ENCODE measurements around the gene PDE11A. TPM values are rescaled to one million over a fixed set of nuclear protein-coding genes. Genes with fewer than 3 reads are reported as not detected.

Gene PDE11A
- total and polyA plus RNA-seq, 10 donors = 0.02 to 1.2 (median 0.22) TPM; not detected in 3

GRCh38 chr2:177716484-177716883 lies 356.1 kb downstream of the PDE11A start:
- 88 to 100% (median 100%) methylated on average over 1 of the region's 1 CpG for WGBS, 5 donors
- no peak for DNase-seq
- TF ChIP-seq POLR2A (IDR thresholded peaks at IDR 0.05) = no peak
- no peak for TF ChIP-seq POLR2AphosphoS5 (IDR thresholded peaks at IDR 0.05)
- TF ChIP-seq CTCF (IDR thresholded peaks at IDR 0.05 in 8 of 11, conservative IDR thresholded peaks at IDR 0.05 in 3 of 11) = no peak
- H3K36me3 ChIP-seq = no peaks in the 10 kb centered on the region
- no peaks in the 10 kb centered on the region for H3K27me3 ChIP-seq (replicated peaks in 1 of 7)
- intact Hi-C loops (cut with DNase I; ENCODE audit: low total_unique reads) = no loop called here
- H3K27ac ChIP-seq = no peak overlapping the region
- no peaks in the 10 kb centered on the region for H3K4me1 ChIP-seq
- no peak overlapping the region for H3K4me3 ChIP-seq
- no peaks in the 10 kb centered on the region for H3K9me3 ChIP-seq

- intact Hi-C loops (cut with DNase I; ENCODE audit: low total_unique reads) = no loop called here
- TF ChIP-seq POLR2A (IDR thresholded peaks at IDR 0.05) (no peak), POLR2AphosphoS5 (IDR thresholded peaks at IDR 0.05) (no peak), CTCF (IDR thresholded peaks at IDR 0.05 in 8 of 11, conservative IDR thresholded peaks at IDR 0.05 in 3 of 11) (no peak)
- DNase-seq = no peak
- WGBS, 5 donors = 59 to 91% (median 78%) methylated on average over 2 of the region's 2 CpGs
- H3K9me3 ChIP-seq = no peaks in the 10 kb centered on the region
- H3K27ac ChIP-seq = no peak overlapping the region
- H3K36me3 ChIP-seq = no peaks in the 10 kb centered on the region
- no peak overlapping the region for H3K4me3 ChIP-seq
- no peaks in the 10 kb centered on the region for H3K4me1 ChIP-seq
- H3K27me3 ChIP-seq (replicated peaks in 1 of 7) = no peaks in the 10 kb centered on the region
These were observed 356.8 kb downstream of the PDE11A start for GRCh38 chr2:177715771-177716170.

- H3K4me1 ChIP-seq = no peaks in the 10 kb centered on the region
- H3K9me3 ChIP-seq = no peaks in the 10 kb centered on the region
- 6 to 13% (median 8%) methylated on average over 3 of the region's 3 CpGs for WGBS, 5 donors
These were observed 357.9 kb downstream of the PDE11A start for GRCh38 chr2:177714704-177715103.

GRCh38 chr2:177712462-177712861 lies 360.1 kb downstream of the PDE11A start:
- TF ChIP-seq POLR2AphosphoS5 (IDR thresholded peaks at IDR 0.05) = no peak
- no peak for TF ChIP-seq POLR2A (IDR thresholded peaks at IDR 0.05)
- TF ChIP-seq CTCF (IDR thresholded peaks at IDR 0.05 in 8 of 11, conservative IDR thresholded peaks at IDR 0.05 in 3 of 11) = no peak
- Histone ChIP-seq H3K36me3 (no peaks in the 10 kb centered on the region), H3K4me1 (no peaks in the 10 kb centered on the region), H3K27ac (no peak overlapping the region), H3K9me3 (no peaks in the 10 kb centered on the region), H3K27me3 (replicated peaks in 1 of 7) (peaks cover 0 to 10% (median 0%) of the 10 kb centered on the region in 7 donors), H3K4me3 (no peak overlapping the region)
- WGBS, 5 donors = 37 to 48% (median 45%) methylated on average over 1 of the region's 1 CpG
- no peak for DNase-seq
- intact Hi-C loops (cut with DNase I; ENCODE audit: low total_unique reads) = no loop called here

More at GRCh38 chr2:177714704-177715103, 357.9 kb downstream of the PDE11A start:
- Histone ChIP-seq H3K36me3 (no peaks in the 10 kb centered on the region), H3K27me3 (replicated peaks in 1 of 7) (no peaks in the 10 kb centered on the region), H3K27ac (no peak overlapping the region), H3K4me3 (no peak overlapping the region)
- intact Hi-C loops (cut with DNase I; ENCODE audit: low total_unique reads) = no loop called here
- no peak for DNase-seq
- no peak for TF ChIP-seq POLR2AphosphoS5 (IDR thresholded peaks at IDR 0.05)
- TF ChIP-seq POLR2A (IDR thresholded peaks at IDR 0.05) = no peak
- TF ChIP-seq CTCF (IDR thresholded peaks at IDR 0.05 in 8 of 11, conservative IDR thresholded peaks at IDR 0.05 in 3 of 11) = no peak
